Fibroblast of skin of back (primary cell): ENCODE measurements around the gene RTN4IP1.
A peak's percentile ranks its signal among the peaks of the same experiment; 100 is the strongest.
"Not testable (repeated sequence)": the region's sequence is repeated elsewhere in the genome, so short reads cannot be mapped to it uniquely, and the experiment has no call there.

Experiments
- DNase-seq: peaks from one replicate; pipeline ENCODE4 v3.0.0-alpha.2; 2013

RTN4IP1 gene

DNA sequence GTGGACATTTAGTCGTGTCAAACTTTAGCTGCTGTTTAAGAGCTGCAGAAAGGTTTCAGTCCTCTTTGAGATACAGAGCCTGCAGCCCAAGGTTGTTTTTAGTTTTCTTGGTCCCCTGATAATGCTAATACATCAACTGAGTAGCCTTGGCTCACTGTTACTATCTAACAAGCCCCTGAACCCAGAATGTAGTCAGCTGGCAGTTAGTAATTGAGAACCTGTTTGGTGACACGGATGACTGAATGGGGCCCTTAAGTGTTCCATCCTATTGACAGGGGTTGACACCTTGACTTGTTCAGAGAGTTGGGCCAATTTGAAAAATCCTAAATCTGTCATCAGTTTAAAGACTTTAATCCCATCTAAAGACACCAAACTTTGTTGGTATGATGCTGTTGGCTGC lies 2.8 kb downstream of the RTN4IP1 start:
- no peak for DNase-seq

DNA sequence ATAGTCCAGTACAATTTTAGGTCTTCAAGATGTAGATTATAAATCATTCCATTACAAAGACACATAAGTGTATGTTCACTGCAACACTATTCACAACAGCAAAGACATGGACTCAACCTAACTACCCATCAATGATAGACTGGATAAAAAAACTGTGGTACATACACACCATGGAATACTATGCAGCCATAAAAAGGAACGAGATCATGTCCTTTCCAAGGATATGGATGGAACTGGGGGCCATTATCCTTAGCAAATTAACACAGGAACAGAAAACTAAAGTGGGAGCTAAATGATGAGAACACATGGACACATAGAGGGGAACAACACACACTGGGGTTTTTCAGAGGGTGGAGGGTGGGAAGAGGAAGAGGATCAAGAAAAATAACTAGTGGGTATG lies 6.3 kb downstream of the RTN4IP1 start:
- no peak for DNase-seq

DNA sequence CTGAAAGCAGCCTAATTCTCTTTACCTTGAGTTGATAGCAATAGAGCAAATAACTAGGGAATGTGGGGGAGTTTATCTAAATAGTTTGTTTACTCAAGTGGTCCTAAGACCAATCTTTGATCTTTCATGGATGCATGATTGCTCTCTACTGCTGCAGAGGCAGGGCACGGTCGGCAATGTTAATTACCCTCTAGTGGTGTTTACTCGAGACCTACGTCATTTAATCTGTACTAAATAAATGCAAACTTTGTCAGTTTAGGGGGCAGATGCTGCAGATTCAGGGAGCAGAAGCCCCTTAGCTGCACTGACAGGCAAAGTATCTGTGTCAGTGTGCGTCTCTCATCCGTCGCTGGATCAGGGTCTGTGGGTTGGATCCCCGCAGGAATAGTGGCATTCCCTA lies 6.9 kb downstream of the RTN4IP1 start:
- no peak for DNase-seq

DNA sequence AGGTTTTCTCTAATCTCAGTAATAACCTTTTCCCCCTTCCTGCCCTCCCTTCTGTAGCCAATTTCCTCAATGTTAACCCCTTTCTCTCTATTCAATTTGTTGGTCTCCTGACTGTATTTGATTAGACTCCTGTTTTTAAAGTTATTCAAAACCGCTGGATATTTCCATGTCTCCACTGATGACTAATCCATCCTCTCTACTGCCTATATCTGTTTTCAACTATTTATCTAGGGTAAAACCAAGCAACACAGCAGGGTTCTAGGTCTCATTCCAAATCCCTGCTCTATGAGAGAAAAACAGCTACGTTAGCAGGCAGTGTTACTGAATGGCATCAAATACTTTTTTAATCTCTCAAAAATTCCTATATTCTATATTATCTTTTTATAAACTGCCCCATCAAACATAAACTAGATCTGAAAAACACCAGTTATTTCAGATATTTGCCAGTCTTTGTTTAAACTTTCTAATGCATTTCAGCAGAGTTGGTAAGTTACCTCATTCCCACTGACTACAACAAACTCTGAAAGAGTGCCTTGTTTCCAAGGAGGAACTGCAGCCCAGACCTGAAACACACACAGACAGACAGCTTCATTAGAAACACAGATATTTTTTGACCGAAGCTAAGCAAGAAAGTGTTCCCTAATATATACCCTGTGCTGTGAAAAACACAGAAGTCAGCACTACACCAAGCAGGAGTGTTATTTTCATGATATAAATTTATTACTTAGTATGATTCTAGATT lies 8.2 kb downstream of the RTN4IP1 start:
- DNase-seq, result peak; percentile 71

DNA sequence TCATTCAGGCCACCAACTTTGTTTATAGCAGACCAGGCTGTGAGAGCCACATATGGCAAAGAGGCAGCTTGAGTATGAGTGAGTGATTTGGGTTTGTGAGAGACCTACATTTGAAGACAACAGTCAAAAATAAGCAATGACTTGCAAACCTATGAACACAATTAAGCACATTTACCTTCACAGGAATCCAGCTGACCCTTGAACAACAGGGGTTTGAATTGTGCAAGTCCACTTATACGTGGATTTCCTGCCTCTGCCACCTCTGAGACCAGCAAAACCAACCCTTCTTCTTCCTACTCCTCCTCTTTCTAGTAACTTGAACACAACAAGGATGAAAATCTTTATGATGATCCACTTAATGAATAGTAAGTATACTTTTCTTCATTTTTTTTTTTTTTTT lies 10.1 kb downstream of the RTN4IP1 start:
- no peak for DNase-seq

DNA sequence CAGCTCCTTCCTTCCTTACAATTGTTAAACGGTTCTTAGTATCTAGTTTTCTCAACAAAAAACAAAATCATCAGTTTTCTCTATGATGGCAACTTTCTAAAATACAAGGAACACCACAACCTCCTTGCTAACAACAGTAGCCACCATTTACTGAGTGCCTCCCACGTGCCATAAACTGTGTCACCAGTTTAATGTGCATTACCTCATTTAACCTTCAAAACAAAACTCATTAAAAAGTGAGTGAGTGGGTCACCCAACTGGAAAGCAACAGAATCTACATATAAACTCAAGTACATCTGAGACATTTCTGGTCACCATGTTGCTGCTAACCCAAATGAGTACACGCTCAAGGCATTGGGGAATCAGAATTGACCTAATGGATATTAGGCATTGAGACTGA lies 11.0 kb downstream of the RTN4IP1 start:
- DNase-seq, result no peak

DNA sequence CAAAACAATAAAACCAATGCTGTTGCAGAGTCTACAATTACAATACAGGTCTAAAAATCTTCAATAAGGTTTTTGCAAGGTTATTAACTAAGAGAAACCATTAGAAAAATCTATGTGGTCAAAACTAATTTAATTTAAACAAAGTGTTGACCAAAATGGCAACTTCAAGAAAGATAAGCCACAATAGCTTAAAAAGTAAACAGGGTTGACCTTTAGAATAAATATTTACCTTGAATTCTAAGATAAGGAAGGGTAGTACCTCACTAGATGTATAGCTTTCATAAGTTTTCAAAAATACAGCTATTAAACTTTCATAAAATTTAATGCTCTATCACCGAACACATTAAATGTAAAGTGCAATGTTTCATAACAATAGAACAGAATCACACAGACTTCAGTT lies 11.4 kb downstream of the RTN4IP1 start:
- no peak for DNase-seq

DNA sequence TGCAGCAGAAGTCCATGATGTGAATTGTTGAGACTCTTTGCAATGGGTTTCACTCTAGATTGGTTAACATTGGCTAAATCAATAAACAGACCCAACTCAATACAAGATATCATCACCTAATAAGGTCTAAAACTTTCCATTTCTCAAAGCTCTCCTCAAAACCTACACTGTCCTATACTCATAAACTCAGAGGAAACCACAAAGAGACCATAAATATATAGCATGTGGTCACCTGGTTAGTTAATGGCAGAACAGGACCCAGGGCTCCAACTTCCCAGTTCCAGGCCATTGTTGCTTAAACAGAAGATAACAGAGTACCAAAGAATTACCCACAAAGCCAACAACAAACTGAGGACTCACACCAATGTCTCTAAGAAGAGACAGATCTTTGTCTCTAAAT lies 12.0 kb downstream of the RTN4IP1 start:
- no peak for DNase-seq

DNA sequence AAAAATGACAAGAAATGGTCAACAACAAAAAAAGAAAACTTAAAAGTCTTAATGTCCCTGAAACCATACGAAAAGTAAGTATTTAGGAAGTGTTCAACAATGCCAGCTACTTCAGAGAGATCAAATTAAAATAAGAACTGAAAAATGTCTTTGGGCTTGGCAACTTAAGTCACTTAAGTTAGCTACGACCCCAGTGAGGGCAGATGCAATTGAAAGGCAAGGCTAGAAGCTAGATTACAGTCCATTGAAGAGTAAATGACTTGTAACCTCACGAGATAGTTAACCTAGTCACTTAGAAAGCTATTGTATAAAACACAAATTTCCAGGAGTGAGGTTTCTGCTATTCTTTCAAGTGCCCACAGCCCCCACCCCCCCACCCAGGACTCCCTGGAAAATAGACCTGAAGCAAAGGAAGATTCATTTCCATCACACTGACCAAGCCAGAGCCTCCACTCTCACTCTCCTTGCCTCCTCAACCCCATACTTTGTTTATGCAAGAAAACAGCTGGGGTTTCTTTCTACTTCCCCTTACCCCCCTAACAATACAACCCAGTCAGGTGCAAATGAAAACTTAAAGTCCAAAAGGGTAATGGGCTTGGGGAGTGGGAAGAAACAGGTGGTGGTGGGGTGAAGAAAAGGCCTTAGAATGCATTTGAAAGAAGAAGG lies 14.6 kb downstream of the RTN4IP1 start:
- DNase-seq, result no peak

DNA sequence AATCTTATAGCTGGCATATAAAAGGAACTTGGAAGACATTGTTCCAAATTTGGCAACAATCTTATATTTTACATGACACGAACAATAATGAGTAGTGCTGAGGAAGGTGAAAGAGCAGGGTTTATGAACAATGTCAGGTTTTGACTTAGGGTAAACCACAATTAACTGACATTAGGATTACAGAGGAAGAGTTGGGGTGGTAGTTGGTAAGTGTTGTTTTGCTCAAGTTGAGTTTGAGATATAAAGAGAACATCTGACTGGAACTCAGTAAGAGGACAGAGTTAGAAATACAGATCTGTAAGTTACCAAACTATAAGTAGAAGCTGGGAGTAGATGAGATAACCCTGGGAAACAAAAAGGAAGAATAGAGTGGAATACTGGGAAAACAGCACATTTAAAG lies 15.1 kb downstream of the RTN4IP1 start:
- DNase-seq, result no peak

DNA sequence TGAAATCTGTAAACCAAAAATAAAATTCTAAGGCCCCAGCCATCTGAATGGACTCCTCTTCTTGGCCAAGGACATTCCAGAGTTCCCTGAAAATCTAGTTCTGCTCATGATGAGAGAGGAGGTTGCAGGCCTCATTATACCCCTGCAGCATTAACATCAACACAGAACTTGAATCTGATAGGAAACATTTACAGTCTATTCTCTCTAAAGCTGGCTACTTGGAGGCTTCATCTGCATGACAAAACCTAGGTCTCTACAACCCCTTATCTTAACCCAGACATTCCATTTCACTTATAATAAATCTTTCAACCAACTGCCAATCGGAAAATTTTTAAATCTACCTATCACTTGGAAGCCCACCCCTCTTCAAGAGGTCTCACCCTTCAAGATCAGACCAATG lies 15.7 kb downstream of the RTN4IP1 start:
- no peak for DNase-seq

DNA sequence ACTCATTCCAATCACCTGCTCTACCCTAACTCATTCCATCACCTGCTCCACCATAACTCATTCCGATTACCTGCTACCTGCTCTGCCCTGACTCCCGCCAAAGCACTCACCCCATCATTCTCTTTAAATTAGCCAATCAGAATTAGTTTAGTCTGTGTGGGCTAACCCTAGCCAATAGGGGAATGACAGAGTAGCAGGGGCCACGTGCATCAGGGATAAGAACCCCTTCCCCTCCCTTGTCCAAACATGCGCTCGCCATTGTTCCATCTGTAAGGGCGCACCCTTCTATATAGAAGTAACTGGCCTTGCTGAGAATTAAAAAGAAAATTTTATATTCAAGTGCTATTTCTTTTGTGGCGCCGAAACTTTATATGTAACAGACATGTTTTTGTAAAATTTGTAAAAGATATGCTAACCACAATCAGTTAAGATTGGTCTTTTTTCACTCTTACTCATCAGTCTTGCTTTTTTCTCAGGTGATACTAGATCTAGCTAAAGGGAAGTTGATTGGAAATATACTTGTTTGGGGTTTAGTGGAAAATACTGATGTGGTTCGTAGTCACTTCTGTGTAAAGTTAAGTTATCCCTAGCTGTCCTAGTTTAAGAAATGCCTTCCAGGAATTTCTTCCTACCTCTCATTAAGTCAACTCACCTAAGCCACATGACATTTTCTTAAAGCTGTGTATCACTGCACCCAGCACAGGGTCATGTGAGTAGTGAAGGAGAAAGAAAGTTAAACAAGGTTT lies 16.5 kb downstream of the RTN4IP1 start:
- DNase-seq, result no peak

DNA sequence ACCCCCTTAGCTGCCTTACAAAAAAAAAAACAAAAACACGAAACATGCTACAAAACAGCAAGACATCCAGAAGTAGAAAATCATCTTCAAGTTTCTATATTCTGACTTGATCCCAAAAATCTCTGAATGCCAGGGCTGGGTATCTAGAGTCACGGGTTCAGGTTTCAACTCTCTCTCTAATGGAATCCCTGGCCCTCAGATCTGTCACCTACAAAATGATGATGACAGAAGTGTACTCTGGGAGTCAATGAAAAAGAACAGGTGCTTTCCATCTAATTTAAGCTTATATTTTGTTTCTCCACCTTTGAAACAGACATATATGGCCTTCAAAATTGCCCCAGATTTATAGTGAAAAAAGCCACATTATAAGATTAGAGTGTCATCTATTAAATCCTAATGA lies 18.3 kb downstream of the RTN4IP1 start:
- DNase-seq, result no peak

DNA sequence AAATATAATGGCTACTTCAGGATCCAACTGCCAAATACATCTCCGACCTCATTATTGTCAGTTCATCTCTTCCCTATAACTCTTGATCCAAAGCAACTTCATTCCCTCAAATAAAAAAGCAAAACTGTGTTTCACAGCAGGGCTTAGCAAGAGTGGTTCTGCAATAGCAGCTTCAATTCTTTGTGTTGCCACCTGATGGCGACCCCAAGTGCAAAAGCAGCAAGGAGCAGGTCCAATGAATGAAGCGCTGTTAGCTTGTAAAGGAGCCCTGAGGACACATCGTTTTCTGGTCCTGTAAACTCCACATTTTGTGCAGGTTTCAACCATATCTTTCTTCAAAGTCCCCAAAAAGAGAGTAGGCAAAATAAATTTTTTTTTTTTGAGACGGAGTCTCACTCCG lies 19.6 kb downstream of the RTN4IP1 start:
- peak; percentile 3 for DNase-seq

DNA sequence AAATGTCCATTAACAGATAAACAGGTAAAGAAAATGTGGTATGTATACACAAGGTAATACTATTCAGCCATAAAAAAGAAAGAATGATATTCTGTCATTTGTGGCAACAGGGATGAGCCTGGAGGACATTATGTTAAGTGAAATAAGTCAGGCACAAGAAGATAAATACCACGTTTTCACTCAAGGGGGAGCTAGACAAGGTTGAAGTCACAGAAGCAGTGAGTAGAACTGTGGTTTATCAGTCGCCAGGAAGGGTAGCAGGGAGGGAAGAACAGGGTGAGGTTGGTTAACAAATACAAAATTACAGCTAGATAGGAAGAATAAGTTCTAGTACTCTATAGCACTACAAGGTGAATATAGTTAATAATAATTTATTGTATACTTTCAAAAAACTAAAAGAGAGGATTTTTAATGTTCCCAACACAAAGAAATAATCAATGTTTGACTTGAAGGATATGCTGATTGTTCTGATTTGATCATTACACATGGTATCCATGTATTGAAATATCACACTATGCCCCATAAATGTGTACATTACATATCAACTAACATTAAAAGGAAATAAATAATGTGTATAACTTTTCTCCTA lies 21.1 kb downstream of the RTN4IP1 start:
- peak; percentile 52 for DNase-seq

DNA sequence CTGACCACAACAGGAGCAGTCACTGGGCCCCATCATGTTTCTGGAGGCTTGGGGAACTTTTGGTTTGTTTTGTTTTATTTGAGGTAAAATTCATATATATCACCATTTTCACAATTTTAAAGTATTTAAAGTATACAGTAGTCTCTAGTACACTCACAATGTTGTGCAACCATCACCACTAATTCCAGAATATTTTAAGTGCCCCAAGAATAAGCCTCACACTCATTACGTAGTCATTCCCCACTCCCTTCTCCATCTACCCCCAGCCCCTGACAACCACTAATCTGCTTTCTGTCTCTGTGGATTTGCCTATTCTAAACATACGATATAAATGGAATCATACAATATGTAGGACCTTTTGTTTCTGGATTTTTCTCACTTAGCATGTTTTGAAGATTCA lies 29.0 kb downstream of the RTN4IP1 start:
- DNase-seq, result no peak

DNA sequence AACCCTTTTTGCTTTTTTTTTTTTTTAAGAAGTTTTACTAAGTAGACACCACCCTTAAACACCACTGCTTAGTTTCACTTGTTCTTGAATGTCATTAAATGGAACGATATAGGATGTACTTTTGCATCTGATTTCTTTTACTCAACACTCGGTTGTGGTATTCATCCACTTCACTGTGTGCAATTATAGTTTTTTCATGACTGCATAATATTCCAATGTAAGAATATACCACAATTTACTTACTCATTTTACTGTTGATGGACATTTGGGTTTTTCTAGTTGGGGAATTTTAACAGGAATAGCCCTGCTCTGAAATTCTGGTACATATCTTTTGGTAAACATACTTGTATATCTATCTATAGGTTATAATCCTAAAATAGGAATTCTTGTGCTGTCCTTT lies 29.9 kb downstream of the RTN4IP1 start:
- no peak for DNase-seq

DNA sequence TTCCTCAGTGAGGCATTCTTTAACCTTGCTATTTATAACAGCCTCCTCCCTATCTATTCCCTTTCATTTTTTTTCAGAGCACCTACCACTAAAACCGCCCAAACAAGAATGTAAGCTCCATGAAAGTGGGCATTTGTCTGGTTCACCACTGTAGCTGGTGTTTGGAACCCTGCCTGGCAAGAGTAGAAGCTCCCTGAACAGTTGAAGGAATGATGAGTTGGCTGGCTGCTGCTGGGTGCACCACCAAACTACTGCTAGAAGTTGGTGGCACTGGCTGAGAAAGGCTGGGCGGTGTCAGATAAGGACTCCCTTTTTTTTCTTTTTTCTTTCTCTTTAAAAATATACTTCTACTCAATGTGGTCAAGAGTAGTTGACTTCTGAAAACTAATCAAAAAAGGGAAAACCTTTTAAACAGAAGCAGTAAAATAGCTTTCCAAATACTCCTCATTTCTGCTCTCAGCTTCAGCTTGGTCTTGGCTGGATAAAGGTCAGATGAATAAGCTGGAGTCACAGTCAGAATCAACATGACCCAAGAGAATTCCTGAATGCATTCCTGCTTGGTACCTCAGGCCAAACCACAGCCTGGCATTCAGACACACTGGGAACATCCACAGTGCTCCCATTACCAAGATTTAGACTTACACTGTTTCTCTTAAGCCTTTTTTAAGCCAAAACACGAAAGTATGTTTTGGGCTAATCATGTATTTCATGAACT lies 38.0 kb downstream of the RTN4IP1 start:
- peak; percentile 90 for DNase-seq

DNA sequence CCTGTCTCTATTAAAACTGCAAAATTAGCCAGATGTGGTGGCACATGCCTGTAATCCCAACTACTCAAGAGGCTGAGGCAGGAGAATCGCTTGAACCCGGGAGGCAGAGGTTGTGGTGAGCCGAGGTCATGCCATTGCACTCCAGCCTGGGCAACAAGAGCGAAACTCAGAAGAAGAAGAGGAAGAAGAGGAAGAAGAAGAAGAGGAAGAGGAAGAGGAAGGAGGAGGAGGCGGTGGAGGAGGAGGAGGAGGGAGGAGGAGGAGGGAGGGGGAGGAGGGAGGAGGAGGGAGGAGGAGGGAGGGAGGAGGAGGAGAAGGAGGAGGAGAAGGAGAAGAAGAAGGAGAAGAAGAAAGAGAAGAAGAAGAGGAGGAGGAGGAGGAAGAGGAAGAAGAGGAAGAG lies 40.4 kb downstream of the RTN4IP1 start:
- not testable (repeated sequence) for DNase-seq

DNA sequence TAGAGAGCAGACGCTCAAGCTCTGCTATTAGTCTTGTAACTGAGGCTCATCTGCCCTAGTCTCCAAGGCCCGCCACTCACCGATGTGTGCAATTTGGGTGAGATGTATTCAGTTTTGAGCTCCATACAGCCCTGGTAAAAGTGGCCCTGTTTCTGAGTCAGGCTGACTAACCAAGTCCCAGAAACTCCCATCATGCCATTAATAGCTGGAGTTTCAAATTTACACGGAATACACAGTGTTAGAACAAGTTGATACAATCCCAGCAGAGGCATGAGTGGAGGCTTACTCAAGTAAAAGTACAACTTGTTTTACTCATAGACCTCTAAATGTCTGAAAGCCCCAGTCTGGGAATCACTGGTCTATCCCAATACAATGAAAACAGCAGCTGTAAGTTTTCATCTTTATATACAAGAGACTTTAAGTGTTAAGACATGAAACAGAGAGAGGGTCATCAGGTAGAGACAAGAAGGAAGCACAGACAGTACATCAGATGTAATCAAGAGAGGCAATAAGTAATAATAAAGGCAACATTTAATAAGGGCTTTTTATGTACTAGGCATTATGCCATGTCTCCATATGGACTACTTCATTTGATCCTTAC lies 42.4 kb downstream of the RTN4IP1 start:
- DNase-seq, result no peak

DNA sequence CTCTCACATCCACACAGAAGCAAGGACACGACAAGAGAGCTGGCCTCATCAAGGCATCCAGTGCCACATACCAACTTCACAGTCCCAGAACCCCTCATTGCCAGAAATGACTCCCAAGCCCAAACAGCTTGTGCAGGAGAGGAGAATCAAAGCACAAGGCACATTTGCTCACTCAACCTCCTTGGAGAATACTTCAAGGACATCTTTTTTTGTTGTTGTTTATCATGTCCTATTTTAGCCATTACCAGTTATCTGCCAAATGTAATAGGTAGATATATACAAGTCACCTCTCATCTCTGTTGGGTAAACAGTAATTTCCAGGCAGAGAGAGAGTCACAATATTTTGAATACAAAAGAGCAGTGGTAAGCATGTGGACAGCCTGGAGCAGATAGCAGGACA lies 47.8 kb downstream of the RTN4IP1 start:
- DNase-seq, result no peak

DNA sequence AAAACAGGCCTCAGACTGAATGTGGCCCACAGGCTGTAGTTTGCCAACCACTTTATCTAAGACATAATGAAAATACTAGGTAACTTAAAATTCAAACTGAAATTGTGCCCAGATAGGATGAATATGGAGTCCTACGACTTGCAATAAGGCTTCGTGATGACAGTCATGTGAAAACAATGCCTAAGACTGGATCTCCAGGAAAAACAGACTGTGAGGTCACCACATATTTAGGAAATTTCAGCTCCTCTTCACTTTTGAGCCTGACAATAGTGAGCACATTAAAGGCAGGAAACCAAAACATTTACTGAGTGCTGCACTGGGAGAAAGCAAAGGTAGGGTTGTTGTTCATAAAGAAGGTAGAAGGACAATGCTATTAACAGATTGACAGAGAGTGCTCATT lies 50.0 kb downstream of the RTN4IP1 start:
- DNase-seq, result peak; percentile 26
